ENCODE data around the gene CAMTA1.
"Not testable (repeated sequence)": the region's sequence is repeated elsewhere in the genome, so short reads cannot be mapped to it uniquely, and the experiment has no call there.

The CAMTA1 gene

GRCh38 chr1:7380068-7380467, 594.8 kb downstream of the CAMTA1 start:
- not testable (repeated sequence) for H3K4me1 Mint-ChIP-seq (ENCODE audit: low read depth); H3K36me3 Mint-ChIP-seq (ENCODE audit: low read depth); H3K27ac Mint-ChIP-seq; H3K4me3 Mint-ChIP-seq; H3K9me3 Mint-ChIP-seq; DNase-seq
- H3K27me3 Mint-ChIP-seq = peaks cover 13% of the 10 kb centered on the region

- Mint-ChIP-seq H3K27ac (no peak overlapping the region), H3K4me1 (ENCODE audit: low read depth) (no peaks in the 10 kb centered on the region), H3K27me3 (peaks cover 8% of the 10 kb centered on the region), H3K9me3 (no peaks in the 10 kb centered on the region), H3K4me3 (no peak overlapping the region), H3K36me3 (ENCODE audit: low read depth) (no peaks in the 10 kb centered on the region)
- no peak for DNase-seq
Observed at GRCh38 chr1:7380712-7381111, 595.5 kb downstream of the CAMTA1 start.

GRCh38 chr1:7381729-7382128, 596.5 kb downstream of the CAMTA1 start:
- DNase-seq; H3K4me1 Mint-ChIP-seq (ENCODE audit: low read depth); H3K27ac Mint-ChIP-seq; H3K27me3 Mint-ChIP-seq; H3K9me3 Mint-ChIP-seq; H3K36me3 Mint-ChIP-seq (ENCODE audit: low read depth); H3K4me3 Mint-ChIP-seq: not testable (repeated sequence)

- DNase-seq = no peak
- no peak overlapping the region for H3K27ac Mint-ChIP-seq
Observed at GRCh38 chr1:7382971-7383370, 597.7 kb downstream of the CAMTA1 start.

GRCh38 chr1:7383671-7384520, 598.6 kb downstream of the CAMTA1 start:
- no peaks in the 10 kb centered on the region for H3K36me3 Mint-ChIP-seq (ENCODE audit: low read depth)
- no peak overlapping the region for H3K27ac Mint-ChIP-seq
- peaks cover 8% of the 10 kb centered on the region for H3K27me3 Mint-ChIP-seq
- H3K4me1 Mint-ChIP-seq (ENCODE audit: low read depth) = no peaks in the 10 kb centered on the region
- no peaks in the 10 kb centered on the region for H3K9me3 Mint-ChIP-seq
- no peak for DNase-seq
- H3K4me3 Mint-ChIP-seq = no peak overlapping the region

More at GRCh38 chr1:7382971-7383370, 597.7 kb downstream of the CAMTA1 start:
- H3K4me1 Mint-ChIP-seq (ENCODE audit: low read depth) = no peaks in the 10 kb centered on the region
- H3K36me3 Mint-ChIP-seq (ENCODE audit: low read depth) = no peaks in the 10 kb centered on the region
- H3K27me3 Mint-ChIP-seq = peaks cover 8% of the 10 kb centered on the region
- no peaks in the 10 kb centered on the region for H3K9me3 Mint-ChIP-seq
- no peak overlapping the region for H3K4me3 Mint-ChIP-seq

GRCh38 chr1:7384679-7385078, 599.4 kb downstream of the CAMTA1 start:
- no peak for DNase-seq

GRCh38 chr1:7385471-7386225, 600.4 kb downstream of the CAMTA1 start:
- peak; percentile 11 for DNase-seq
- no peaks in the 10 kb centered on the region for H3K4me1 Mint-ChIP-seq (ENCODE audit: low read depth)
- no peaks in the 10 kb centered on the region for H3K9me3 Mint-ChIP-seq
- peaks cover 1% of the 10 kb centered on the region for H3K27me3 Mint-ChIP-seq
- no peaks in the 10 kb centered on the region for H3K36me3 Mint-ChIP-seq (ENCODE audit: low read depth)
- no peak overlapping the region for H3K27ac Mint-ChIP-seq
- no peak overlapping the region for H3K4me3 Mint-ChIP-seq

More at GRCh38 chr1:7384679-7385078, 599.4 kb downstream of the CAMTA1 start:
- Mint-ChIP-seq H3K36me3 (ENCODE audit: low read depth) (no peaks in the 10 kb centered on the region), H3K4me1 (ENCODE audit: low read depth) (no peaks in the 10 kb centered on the region), H3K27me3 (peaks cover 5% of the 10 kb centered on the region), H3K27ac (no peak overlapping the region), H3K9me3 (no peaks in the 10 kb centered on the region), H3K4me3 (no peak overlapping the region)

- peak; percentile 3 for DNase-seq
- no peaks in the 10 kb centered on the region for H3K9me3 Mint-ChIP-seq
- no peaks in the 10 kb centered on the region for H3K27me3 Mint-ChIP-seq
- no peaks in the 10 kb centered on the region for H3K36me3 Mint-ChIP-seq (ENCODE audit: low read depth)
- no peak overlapping the region for H3K4me3 Mint-ChIP-seq
- H3K27ac Mint-ChIP-seq = no peak overlapping the region
- H3K4me1 Mint-ChIP-seq (ENCODE audit: low read depth) = no peaks in the 10 kb centered on the region
Observed at GRCh38 chr1:7386226-7387052, 601.2 kb downstream of the CAMTA1 start.

GRCh38 chr1:7387053-7387927, 602.0 kb downstream of the CAMTA1 start:
- H3K4me1 Mint-ChIP-seq (ENCODE audit: low read depth) = no peaks in the 10 kb centered on the region
- H3K27me3 Mint-ChIP-seq = no peaks in the 10 kb centered on the region
- H3K27ac Mint-ChIP-seq = no peak overlapping the region

GRCh38 chr1:7388141-7388487, 602.9 kb downstream of the CAMTA1 start:
- Mint-ChIP-seq H3K9me3 (no peaks in the 10 kb centered on the region), H3K27ac (no peak overlapping the region), H3K4me3 (no peak overlapping the region), H3K36me3 (ENCODE audit: low read depth) (no peaks in the 10 kb centered on the region), H3K4me1 (ENCODE audit: low read depth) (no peaks in the 10 kb centered on the region), H3K27me3 (no peaks in the 10 kb centered on the region)
- DNase-seq = no peak

More at GRCh38 chr1:7387053-7387927, 602.0 kb downstream of the CAMTA1 start:
- H3K36me3 Mint-ChIP-seq (ENCODE audit: low read depth) = no peaks in the 10 kb centered on the region
- H3K9me3 Mint-ChIP-seq = no peaks in the 10 kb centered on the region
- H3K4me3 Mint-ChIP-seq = no peak overlapping the region
- DNase-seq = peak; percentile 5

- no peaks in the 10 kb centered on the region for H3K36me3 Mint-ChIP-seq (ENCODE audit: low read depth)
- no peaks in the 10 kb centered on the region for H3K27me3 Mint-ChIP-seq
- peak; percentile 11 for DNase-seq
- no peak overlapping the region for H3K27ac Mint-ChIP-seq
- no peaks in the 10 kb centered on the region for H3K4me1 Mint-ChIP-seq (ENCODE audit: low read depth)
- H3K4me3 Mint-ChIP-seq = no peak overlapping the region
- no peaks in the 10 kb centered on the region for H3K9me3 Mint-ChIP-seq
Observed at GRCh38 chr1:7388488-7389185, 603.4 kb downstream of the CAMTA1 start.

- no peaks in the 10 kb centered on the region for H3K9me3 Mint-ChIP-seq
- no peak overlapping the region for H3K4me3 Mint-ChIP-seq
- peaks cover 2% of the 10 kb centered on the region for H3K27me3 Mint-ChIP-seq
- no peaks in the 10 kb centered on the region for H3K4me1 Mint-ChIP-seq (ENCODE audit: low read depth)
- no peaks in the 10 kb centered on the region for H3K36me3 Mint-ChIP-seq (ENCODE audit: low read depth)
- no peak overlapping the region for H3K27ac Mint-ChIP-seq
- DNase-seq = peak; percentile 12
Observed at GRCh38 chr1:7389201-7389905, 604.1 kb downstream of the CAMTA1 start.
